GM18867 (cell line): Measurements from ENCODE around the gene AHCY.
"Not testable (repeated sequence)": the region's sequence is repeated elsewhere in the genome, so short reads cannot be mapped to it uniquely, and the experiment has no call there.

Experiments
- ATAC-seq: cut with Tn5 transposase; IDR thresholded peaks from one replicate; pipeline ENCODE4 v1.9.1; 2021; ENCODE audit warnings: mild to moderate bottlenecking, moderate library complexity; ENCODE audit not compliant: unreplicated experiment

The AHCY gene

DNA sequence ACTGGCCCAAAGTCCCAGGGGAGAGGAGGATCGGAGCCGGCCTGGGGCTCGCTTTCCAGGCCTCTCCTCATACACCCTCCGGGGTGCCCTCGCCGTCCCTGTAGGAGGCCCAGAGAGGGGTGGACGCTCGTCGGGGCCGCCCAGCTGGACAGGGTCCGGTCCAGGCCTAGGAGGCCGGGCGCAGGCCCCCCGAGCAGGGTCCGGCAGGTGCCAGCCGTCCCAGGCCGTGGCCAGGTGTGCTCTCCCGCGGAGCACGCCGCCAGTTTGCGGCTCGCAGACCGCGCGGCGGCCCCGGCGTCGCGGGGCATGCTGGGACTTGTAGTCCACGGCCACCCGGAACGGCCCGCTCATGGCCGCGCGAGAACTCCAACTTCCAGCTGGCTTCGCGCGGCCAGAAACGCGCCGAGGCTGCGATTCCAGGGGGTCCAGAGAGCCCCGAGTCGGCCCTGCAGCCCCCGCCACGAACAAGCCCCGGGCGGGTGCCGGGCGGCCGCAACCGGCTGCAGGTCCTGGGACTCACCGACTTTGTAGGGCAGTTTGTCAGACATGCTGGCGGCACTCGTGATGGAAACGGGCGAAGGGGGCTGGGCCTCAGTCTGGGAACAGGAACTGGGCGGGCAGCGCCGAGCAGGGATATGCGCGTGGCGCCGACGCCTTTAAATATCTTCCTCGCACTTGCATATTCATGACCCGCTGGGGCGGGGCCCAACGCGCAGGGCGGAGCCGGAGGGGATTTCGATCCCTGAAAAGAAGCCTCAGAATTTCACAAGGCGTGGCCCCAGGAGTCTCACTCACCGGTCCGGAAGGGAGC is at the start of gene AHCY:
Gene AHCY, minus strand, starts transcription at position 633 of the 811 bp plus-strand sequence. Its CDS starts 85 bp downstream, at position 548.
- peak; percentile 85 for ATAC-seq

DNA sequence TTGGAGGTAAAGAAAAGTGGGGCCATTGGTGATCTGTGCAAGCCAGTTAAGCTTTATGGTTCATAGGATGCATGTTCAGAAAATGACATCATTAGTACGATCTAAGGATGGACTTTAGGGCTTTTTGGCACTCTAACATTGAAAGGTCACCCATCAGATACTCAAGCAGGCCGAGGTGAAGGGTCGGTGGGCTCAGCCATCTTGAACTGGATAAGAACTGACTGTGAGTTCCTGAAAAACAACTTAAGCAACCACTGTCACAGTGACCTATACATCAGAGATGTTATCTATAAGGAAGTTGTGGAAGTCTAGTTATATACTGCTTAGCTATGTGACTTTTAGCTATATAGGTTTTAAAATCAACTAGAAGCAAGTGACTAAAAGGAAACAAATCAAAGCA is 46.9 kb upstream of the AHCY start:
- ATAC-seq: no peak

DNA sequence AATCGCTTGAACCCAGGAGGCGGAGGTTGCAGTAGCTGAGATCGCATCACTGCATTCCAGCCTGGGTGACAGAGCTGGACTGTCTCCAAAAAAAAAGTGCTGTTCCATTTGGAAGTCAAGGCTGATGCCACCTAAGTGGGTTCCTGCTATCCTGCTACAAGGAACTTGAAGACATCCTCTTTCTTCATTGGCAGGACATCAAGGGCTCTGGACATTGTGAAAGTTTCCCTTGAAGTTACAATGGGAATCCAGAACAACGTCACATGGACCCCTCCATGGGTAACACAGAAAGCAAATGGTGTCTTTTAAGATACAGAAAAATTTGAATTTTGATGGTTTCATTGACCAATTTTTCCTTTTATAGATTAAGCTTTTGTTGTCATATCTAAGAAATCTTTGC is 44.4 kb upstream of the AHCY start:
- ATAC-seq: no peak

DNA sequence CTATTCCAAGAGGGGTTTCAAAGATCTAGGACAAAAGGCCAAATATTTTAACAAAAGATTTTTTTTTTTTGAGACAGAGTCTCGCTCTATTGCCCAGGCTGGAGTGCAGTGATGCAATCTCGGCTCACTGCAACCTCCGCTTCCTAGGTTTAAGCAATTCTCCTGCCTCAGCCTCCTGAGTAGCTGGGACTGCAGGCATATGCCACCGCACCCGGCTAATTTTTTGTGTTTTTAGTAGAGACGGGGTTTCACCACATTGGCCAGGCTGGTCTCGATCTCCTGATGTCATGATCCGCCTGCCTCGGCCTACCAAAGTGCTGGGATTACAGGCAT is 43.3 kb upstream of the AHCY start:
- not testable (repeated sequence) for ATAC-seq

DNA sequence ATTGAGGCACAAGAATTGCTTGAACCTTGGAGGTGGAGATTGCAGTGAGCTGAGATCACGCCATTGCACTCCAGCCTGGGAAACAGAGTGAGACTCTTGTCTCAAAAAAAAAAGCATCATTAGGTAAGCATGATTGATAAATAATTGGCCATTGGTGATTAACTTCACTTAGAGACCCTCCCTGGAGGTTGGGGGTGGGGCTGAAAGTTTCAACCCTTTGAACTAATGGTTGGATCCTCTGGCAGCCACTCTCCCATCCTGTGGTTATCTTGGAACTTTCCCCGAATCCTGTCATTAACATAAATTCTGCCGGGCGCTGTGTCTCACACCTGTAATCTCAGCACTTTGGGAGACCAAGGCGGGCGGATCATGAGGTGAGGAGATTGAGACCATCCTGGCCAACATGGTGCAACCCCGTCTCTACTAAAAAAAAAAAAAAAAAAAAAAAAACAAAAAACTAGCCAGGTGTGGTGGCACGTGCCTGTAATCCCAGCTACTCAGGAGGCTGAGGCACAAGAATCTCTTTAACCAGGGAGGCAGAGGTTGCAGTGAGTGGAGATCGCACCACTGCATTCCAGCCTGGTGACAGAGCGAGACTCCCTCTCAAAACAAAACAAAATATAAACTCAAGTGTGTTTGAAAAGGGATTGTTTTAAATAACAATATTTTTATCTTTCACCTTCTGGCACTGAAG is 42.8 kb upstream of the AHCY start:
- not testable (repeated sequence) for ATAC-seq

DNA sequence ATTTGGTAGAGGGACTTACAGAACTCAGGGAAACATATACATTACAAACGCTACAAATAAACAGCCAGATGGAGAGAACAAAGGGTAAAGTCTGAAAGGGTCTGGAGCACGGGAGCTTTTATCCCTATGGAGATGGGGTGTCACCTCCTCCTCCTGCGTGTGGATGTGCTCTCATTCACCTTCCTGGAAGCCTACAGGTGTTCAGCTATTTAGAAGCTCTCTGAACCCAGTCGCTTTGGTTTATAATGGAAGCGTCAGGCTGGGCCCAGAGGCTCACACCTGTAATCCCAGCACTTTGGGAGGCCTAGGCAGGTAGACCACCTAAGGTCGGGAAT is 42.2 kb upstream of the AHCY start:
- no peak for ATAC-seq

DNA sequence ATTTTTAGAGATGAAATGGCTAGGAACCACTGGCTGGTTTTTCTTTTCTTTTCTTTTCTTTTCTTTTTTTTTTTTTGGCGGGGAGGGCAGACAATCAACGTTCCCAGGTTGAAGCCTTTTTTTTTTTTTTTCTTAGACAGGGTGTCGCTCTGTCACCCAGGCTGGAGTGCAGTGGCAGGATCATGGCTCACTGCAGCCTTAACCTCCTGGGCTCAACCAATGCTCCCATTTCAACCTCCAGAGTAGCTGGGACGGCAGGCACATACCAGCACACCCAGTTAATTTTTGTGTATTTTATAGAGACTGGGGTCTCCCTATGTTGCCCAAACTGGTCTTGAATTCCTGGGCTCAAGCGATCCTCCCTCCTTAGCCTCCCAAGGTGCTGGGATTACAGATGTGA is 41.1 kb upstream of the AHCY start:
- ATAC-seq: no peak

DNA sequence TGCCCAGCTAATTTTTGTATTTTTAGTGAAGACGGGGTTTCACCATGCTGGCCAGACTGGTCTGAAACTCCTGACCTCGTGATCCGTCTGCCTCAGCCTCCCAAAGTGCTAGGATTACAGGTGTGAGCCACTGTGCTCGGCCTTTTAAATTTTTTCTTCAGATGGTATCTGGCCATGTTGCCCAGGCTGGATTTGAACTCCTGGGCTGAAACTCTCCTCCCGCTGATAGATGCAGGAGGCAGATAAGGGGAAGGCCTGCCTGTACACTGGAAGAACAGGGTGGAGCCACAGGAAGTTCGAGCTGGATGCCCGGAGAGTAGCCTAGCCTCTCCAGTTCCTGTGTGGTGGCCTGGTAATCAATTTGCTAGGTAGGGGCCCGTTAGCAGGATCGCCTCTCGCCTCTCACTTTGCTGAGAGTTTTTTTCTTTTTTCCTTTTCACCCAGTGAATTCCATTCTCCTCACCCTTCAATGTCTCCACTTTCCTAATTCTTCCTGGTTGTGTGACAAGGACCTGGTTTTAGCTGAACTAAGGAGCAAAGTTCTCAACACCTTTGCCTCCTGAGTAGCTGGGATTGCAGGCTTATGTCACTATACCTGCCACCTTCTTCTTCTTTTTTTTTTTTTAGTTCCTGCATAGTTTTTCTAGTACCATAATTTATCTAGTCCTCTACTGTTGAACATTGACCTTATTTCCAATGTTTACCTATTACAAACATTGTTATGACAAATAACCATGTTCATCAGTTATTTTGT is 40.5 kb upstream of the AHCY start:
- no peak for ATAC-seq

DNA sequence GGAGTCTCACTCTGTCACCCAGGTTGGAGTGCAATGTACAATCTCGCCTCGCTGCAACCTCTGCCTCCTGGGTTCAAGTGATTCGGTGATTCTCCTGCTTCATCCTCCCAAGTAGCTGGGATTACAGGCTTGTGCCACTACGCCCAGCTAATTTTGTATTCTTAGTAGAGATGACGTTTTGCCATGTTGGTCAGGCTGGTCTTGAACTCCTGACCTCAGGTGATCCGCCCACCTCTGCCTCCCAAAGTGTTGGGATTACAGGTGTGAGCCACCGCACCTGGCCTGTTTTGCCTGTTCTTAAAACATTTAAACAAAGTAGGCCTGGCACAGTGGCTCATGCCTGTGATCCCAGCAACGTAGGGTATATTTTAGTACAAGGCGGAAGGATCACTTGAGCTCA is 38.0 kb upstream of the AHCY start:
- not testable (repeated sequence) for ATAC-seq

DNA sequence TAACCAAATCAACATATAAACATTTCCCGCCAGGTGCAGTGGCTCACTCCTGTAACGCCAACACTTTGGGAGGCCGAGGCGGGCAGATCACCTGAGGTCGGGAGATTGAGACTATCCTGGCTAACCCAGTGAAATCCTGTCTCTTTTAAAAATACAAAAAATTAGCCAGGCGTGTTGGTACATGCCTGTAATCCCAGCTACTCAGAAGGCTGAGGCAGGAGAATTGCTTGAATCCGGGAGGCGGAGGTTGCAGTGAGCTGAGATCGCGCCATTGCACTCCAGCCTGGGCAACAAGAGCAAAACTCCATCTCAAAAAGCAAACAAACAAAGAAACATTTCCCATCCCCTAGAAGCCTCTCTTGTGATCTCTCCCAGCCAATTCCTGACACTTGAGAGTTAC is 37.6 kb upstream of the AHCY start:
- ATAC-seq: not testable (repeated sequence)

DNA sequence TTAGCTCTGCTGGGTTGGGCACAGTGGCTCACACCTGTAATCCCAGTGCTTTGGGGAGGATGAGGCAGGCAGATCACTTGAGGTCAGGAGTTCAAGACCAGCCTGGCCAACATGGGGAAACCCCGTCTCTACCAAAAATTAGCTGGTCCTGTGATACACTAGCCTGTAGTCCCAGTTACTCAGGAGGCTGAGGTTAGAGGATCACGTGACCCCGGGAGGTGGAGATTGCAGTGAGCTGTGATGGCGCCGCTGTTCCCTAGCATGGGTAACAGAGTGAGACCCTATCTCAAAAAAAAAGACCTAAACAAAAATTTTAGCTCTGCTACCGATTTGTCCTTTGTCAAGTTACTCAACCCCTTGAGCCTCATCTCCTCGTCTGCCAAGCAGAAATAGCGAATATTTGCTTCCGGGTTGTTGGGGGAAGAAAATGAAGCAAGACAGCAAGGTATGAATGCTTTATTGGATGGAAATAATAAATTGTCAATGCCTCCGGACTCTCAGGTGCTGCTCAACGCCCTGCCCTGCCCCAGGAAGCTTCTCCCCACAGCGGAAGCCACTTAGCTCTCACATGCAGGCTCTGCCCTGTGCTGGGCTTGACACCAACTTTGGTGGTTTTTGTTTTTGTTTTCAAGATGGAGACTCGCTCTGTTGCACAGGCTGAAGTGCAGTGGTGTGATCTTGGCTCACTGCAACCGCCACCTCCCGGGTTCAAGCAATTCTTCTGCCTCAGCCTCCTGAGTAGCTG is 35.0 kb upstream of the AHCY start:
- ATAC-seq: peak; percentile 70

DNA sequence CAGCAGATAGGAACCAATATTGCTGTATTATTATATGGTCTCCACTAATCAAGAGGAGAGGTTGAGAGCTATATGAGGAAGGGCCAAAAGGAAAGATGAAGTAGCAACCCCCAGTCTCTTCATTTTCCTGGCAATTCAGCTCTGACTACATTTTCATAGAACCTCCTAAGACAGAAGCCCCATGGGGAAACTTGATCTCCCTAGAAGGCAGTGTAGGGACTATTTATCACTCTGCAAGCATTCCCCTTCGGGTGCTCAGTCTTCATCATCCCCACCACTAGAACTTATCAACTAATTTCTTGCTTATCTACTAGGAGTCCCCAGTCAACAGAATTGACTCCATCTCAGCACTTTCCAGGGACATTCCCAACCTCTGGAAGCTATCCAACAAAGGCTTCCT is 34.4 kb upstream of the AHCY start:
- ATAC-seq: no peak

DNA sequence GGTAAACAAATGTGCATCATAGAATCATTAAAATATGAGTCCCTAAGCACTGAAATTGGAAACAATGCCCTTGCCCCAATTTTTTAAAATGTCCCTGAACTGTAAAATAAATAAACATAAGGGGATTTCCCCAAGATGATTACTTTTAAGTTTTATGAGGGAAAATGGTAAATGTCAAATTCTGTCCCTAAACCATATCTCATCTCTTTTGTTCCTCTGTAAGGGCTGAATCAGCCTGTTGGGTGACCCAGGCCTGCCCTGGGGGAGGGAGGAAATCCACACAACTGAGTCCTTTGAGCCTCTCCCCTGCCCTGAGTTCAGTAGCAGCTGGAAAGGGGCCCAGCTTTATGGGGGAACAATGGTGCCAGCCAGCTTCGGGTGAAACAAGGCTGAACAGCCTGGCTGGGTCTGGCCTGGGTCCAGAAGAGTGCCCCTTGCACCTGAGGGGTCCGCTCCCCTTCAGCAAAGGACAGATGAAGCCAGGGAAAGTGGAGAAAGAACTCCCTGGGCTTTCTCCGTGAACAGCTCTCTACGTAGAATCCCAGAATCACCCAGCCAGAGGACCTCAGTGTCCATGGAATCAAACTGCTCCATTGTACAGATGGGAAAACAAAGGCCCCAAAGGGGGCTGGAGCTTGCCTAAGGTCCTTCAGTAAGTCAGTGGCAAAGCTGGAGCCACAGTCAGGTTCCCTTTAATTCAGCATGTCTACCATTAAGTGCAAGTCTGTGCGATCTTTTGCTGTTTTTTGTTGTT is 31.7 kb upstream of the AHCY start:
- no peak for ATAC-seq

DNA sequence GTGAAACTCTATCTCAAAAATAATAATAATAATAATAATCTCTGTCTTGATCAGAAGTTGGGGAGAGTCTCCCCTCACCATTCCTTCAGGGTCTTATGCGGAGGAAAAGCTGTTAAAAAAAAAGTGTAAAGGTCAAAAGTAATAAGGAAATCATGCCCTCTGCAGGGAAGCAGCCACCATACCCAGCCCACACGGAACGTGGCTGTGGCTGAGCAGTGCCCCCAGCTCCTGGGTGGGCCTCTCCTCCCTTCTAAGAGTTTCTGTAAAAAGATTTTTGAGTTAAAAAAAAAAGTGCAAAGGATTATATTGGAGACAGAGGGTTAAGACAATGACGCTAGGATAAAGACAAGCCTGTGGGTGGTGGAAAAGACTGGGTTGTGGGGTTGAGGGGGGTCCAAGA is 30.6 kb upstream of the AHCY start:
- ATAC-seq: no peak

DNA sequence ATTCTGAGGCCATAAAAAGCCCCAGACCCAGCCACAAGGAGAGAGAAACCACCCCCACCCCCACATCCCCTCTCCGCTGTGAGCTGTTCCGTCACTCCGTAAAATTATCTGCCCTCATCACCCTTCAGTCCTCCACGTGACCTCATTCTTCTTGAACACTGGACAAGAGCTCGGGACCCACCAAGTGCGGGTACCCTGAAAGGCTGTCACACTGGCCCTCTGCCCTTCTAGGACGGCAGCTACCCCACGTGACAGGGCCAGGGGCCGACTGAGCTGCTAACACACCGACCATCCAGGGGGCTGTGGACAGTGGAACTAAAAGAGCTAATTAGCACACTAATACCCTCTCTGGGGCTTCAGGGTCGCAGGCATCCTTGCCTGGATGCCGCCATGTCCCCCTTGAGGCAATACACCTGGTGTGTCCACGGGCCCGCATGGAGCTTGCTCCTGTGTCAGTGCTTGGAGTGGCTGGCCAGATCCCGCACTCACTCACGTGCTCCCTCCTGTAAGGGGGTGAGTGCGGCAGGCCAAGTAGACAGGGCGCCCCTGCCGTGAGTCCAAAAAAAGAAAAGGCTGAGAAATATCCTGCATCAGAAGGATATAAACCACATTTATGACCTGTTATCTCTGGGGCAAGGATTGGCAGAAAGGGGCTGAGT is 29.2 kb upstream of the AHCY start:
- ATAC-seq: no peak

DNA sequence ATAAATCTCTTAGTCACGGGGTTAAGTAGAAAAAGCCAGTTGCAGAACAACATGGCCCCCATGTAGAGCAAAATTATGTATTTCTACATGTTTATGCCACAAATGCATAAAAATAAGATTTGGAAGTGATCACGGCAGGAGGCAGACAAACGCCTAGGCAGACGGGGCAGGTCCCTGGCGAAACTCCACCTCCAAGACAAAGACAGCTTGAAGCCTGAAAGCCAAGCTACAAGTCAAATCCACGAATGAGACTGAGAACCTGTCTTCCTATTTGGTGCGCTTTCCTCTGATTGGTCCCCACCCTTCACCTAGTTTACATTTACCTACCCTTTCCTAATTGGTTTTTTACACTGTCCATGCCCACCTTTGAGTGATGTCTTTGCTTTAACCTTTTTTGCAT is 28.7 kb upstream of the AHCY start:
- ATAC-seq: no peak

DNA sequence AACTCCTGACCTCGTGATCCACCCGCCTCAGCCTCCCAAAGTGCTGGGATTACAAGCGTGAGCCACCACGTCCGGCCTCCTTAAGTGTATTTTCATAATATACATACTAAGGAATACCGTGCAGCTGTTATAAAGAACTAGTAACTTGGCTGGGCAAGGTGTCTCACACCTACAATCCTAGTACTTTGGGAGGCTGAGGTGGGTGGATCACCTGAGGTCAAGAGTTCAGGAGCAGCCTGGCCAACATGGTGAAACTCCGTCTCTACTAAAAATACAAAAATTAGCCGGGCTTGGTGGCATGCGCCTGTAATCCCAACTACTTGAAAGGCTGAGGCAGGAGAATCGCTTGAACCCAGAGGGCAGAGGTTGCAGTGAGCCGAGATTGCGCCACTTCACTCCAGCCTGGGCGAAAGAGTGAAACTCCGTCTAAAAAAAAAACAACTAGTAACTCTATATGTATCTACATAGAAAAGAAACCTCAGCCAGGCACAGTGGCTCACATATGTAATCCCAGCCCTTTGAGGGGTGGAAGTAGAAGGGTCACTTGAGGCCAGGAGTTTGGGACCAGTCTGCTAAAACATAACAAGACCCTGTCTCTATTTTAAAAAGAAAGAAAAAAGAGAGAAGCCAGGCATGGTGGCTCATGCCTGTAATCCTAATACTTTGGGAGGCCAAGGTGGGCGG is 27.8 kb upstream of the AHCY start:
- not testable (repeated sequence) for ATAC-seq

DNA sequence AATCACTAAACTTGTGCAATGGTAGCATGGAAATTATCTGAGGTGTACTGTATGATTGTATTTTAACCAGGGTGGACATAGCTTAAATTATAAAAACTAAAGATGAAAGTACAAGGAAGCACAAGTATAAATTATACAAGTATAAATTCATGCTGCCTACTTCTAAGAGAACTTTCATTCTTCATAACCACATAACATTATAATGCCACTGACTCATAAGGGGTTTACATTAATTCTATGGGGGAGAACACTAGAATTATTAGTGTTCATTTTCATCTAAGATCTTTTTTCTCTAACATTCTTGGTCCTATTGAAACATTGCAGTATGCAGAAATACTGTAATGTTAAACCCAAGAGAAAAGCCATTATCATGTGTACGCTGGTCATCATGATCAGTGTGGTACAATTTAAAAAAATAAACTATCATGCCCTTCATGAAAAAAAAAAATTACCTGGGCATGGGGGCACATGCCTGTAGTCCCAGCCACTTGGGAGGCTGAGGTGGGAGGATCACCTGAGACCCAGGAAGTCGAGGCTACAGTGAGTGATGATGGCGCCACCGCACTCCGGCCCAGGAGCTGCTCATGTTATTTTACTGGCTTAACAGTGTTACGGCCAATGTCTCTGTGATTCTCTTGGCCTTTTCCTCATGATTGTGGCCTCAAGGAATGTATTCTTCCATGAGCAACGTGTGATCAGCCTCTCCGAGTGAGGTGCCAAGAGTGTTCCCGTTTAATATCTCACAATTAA is 25.9 kb upstream of the AHCY start:
- no peak for ATAC-seq

DNA sequence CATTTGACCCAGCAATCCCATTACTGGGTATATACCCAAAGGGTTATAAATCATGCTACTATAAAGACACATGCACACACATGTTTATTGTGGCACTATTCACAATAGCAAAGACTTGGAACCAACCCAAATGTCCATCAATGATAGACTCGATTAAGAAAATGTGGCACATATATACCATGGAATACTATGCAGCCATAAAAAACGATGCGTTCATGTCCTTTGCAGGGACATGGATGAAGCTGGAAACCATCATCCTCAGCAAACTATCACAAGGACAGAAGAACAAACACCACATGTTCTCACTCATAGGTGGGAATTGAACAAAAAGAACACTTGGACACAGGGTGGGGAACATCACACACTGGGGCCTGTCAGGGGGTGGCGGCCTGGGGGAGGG is 25.1 kb upstream of the AHCY start:
- not testable (repeated sequence) for ATAC-seq
